ENCODE measurements around the gene GPATCH3. TPM values are rescaled to one million over a fixed set of nuclear protein-coding genes. Genes with fewer than 3 reads are reported as not detected.
A peak's percentile ranks its signal among the peaks of the same experiment; 100 is the strongest.

GPATCH3 gene
- total RNA-seq, 1 experiment from 2014 or later: 20.6 TPM

- BruUV-seq (replicated peaks): no TSS peak
Measured at GRCh38 chr1:26864610-26865480, 35.4 kb downstream of the GPATCH3 start.

GRCh38 chr1:26863685-26864077, 36.6 kb downstream of the GPATCH3 start:
- Mint-ChIP-seq H3K4me3 (ENCODE audit: unreplicated experiment) (peak overlapping the region; percentile 82), H3K27ac (ENCODE audit: unreplicated experiment) (peak overlapping the region; percentile 94), H3K27me3 (ENCODE audit: insufficient read depth, unreplicated experiment) (no peaks in the 10 kb centered on the region), H3K9me3 (ENCODE audit: unreplicated experiment) (no peaks in the 10 kb centered on the region), H3K36me3 (ENCODE audit: insufficient read depth, unreplicated experiment) (peaks cover 23% of the 10 kb centered on the region), H3K4me1 (ENCODE audit: low read depth, unreplicated experiment) (peaks cover 14% of the 10 kb centered on the region)
- Histone ChIP-seq H3K27me3 (replicated peaks; ENCODE audit: control insufficient read depth, insufficient read depth, low read length) (no peaks in the 10 kb centered on the region), H3K9me3 (no peaks in the 10 kb centered on the region), H3K4me3 (ENCODE audit: low read depth, low read length) (peak overlapping the region; percentile 47), H3K36me3 (ENCODE audit: control insufficient read depth, insufficient read depth, low read length) (no peaks in the 10 kb centered on the region), H3K4me1 (0 out of 2 replicates have a peak, but pooled peaks cover 7% of the 10 kb centered on the region)
- TF ChIP-seq CTCF (IDR thresholded peaks at IDR 0.05; ENCODE audit: insufficient read depth in 1 of 2, low read depth in 1 of 2, low read length in 1 of 2, severe bottlenecking in 1 of 2, unreplicated experiment in 1 of 2): no peak
- ChIA-PET CTCF (interaction anchor here (0.8 kb wide), 1 partner anchor 134 kb away, joined by 3 read pairs; no protein-coding TSS in a partner anchor), POLR2A (interaction anchor here (0.8 to 1.2 kb wide), 2 partner anchors 27 to 37 kb away, joined by 3 read pairs; partner anchors contain the start of genes GPATCH3 and GPN2)
- intact Hi-C loops (cut with micrococcal nuclease; ENCODE audit: unreplicated experiment): loop anchor here (10.0 kb wide), 1 partner anchor 169 kb away; the partner anchor contains the start of gene ARID1A
- DNase-seq: no peak
- no TSS peak for BruUV-seq (replicated peaks)

More at GRCh38 chr1:26864610-26865480, 35.4 kb downstream of the GPATCH3 start:
- Histone ChIP-seq H3K4me3 (ENCODE audit: low read depth, low read length) (peak overlapping the region; percentile 56), H3K4me1 (0 out of 2 replicates have a peak, but pooled peaks cover 7% of the 10 kb centered on the region), H3K9me3 (no peaks in the 10 kb centered on the region), H3K27me3 (replicated peaks; ENCODE audit: control insufficient read depth, insufficient read depth, low read length) (no peaks in the 10 kb centered on the region), H3K36me3 (ENCODE audit: control insufficient read depth, insufficient read depth, low read length) (no peaks in the 10 kb centered on the region)
- H3K36me3 Mint-ChIP-seq (ENCODE audit: insufficient read depth, unreplicated experiment): peaks cover 23% of the 10 kb centered on the region
- TF ChIP-seq CTCF (IDR thresholded peaks at IDR 0.05; ENCODE audit: insufficient read depth in 1 of 2, low read depth in 1 of 2, low read length in 1 of 2, severe bottlenecking in 1 of 2, unreplicated experiment in 1 of 2): no peak
- peaks cover 14% of the 10 kb centered on the region for H3K4me1 Mint-ChIP-seq (ENCODE audit: low read depth, unreplicated experiment)
- H3K27ac Mint-ChIP-seq (ENCODE audit: unreplicated experiment): peak overlapping the region; percentile 94
- no peaks in the 10 kb centered on the region for H3K9me3 Mint-ChIP-seq (ENCODE audit: unreplicated experiment)
- CTCF ChIA-PET: interaction anchor here (0.6 to 1.6 kb wide), 12 partner anchors 14 to 805 kb away, joined by 3 to 8 read pairs (median 4); partner anchors contain the start of gene RPS6KA1
- intact Hi-C loops (cut with micrococcal nuclease; ENCODE audit: unreplicated experiment): loop anchor here (1.0 to 10.0 kb wide), 3 partner anchors 12 to 170 kb away; partner anchors contain the start of gene ARID1A
- H3K27me3 Mint-ChIP-seq (ENCODE audit: insufficient read depth, unreplicated experiment): no peaks in the 10 kb centered on the region
- DNase-seq: peak; percentile 95 to 97
- peak overlapping the region; percentile 82 for H3K4me3 Mint-ChIP-seq (ENCODE audit: unreplicated experiment)
- POLR2A ChIA-PET: interaction anchor here (0.6 to 1.4 kb wide), 11 partner anchors 8 to 172 kb away, joined by 3 to 13 read pairs (median 4); partner anchors contain the start of genes GPATCH3, GPN2, NR0B2 and TENT5B
